ENCODE results near the gene MED9. TPM values are rescaled to one million over a fixed set of nuclear protein-coding genes. Genes with fewer than 3 reads are reported as not detected.

MED9 gene
- polyA plus RNA-seq, 1 of the 3 experiments (the other 2 are of a cell fraction), result 10.1 TPM

DNA sequence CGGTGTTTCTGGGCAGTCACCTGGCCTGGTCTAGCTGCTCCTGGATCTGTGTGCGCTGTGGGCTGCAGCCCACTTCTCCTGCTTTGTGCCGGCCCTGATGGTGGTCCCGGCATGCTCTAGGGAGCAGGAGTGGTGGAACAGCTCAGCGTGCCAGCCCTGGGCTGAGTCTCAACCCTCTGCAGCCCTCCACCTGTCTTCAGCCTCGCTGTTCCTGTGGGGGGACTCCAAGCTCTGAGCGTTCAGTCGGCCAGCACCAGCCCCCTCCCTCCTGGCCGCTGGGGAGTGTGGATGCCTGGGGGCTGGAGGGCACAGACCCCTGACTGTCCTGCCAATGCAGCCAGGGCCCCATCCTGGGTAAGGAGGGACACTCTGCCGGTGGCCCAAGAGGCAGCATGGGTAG, 43.1 kb downstream of the MED9 start:
- no peaks in the 10 kb centered on the region for H3K79me2 ChIP-seq (ENCODE audit: insufficient read depth)
- H3K27me3 ChIP-seq (ENCODE audit: insufficient read depth), result no peaks in the 10 kb centered on the region
- POLR2A ChIA-PET, result no interaction called here
- H3K4me1 ChIP-seq (ENCODE audit: control insufficient read depth in 1 of 2, insufficient read depth in 2 of 2, low read depth in 1 of 2, low read length in 1 of 2), result peaks cover 0 to 34% of the 10 kb centered on the region in 2 experiments; a peak in 1 of 4 replicates
- H3K4me3 ChIP-seq (ENCODE audit: low read depth in 2 of 2, low read length in 1 of 2), result no peak overlapping the region
- 82% methylated on average over 4 of the region's 10 CpGs for WGBS (ENCODE audit: low lambda C conversion rate)
- no peaks in the 10 kb centered on the region for H3K9me2 ChIP-seq
- H2AFZ ChIP-seq (ENCODE audit: low read depth), result no peak overlapping the region
- no peaks in the 10 kb centered on the region for H3K9me3 ChIP-seq
- no peak for DNase-seq
- no peak overlapping the region for H3K27ac ChIP-seq (ENCODE audit: low read depth in 2 of 2, low read length in 1 of 2)
- CTCF ChIA-PET, result interaction anchor here (0.8 to 8.3 kb wide), 3 partner anchors 17 to 122 kb away, joined by 4 to 42 read pairs (median 5); no protein-coding TSS in a partner anchor
- no peak overlapping the region for H3K4me2 ChIP-seq
- H3K36me3 ChIP-seq (replicated peaks in 1 of 2; ENCODE audit: control insufficient read depth in 1 of 2, insufficient read depth in 2 of 2, low read length in 1 of 2), result no peaks in the 10 kb centered on the region
- H3F3A ChIP-seq (replicated peaks; ENCODE audit: insufficient read depth), result no peaks in the 10 kb centered on the region
- TF ChIP-seq TAF1 (IDR thresholded peaks at IDR 0.05; ENCODE audit: borderline replicate concordance, low read depth, low read length), result no peak
- TF ChIP-seq RCOR1 (IDR thresholded peaks at IDR 0.05; ENCODE audit: low read length), result no peak
- no peak for TF ChIP-seq FOSL2 (IDR thresholded peaks at IDR 0.05; ENCODE audit: borderline replicate concordance, low read depth)
- TF ChIP-seq, protein P1, sequence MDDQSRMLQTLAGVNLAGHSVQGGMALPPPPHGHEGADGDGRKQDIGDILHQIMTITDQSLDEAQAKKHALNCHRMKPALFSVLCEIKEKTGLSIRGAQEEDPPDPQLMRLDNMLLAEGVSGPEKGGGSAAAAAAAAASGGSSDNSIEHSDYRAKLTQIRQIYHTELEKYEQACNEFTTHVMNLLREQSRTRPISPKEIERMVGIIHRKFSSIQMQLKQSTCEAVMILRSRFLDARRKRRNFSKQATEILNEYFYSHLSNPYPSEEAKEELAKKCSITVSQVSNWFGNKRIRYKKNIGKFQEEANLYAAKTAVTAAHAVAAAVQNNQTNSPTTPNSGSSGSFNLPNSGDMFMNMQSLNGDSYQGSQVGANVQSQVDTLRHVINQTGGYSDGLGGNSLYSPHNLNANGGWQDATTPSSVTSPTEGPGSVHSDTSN (IDR thresholded peaks at IDR 0.05), result no peak
- no peak for TF ChIP-seq EZH2phosphoT487 (IDR thresholded peaks at IDR 0.05; ENCODE audit: borderline replicate concordance, low read depth)
- no peak for TF ChIP-seq GABPA (IDR thresholded peaks at IDR 0.05; ENCODE audit: low read depth)
- TF ChIP-seq, protein P2, sequence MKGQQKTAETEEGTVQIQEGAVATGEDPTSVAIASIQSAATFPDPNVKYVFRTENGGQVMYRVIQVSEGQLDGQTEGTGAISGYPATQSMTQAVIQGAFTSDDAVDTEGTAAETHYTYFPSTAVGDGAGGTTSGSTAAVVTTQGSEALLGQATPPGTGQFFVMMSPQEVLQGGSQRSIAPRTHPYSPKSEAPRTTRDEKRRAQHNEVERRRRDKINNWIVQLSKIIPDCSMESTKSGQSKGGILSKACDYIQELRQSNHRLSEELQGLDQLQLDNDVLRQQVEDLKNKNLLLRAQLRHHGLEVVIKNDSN (IDR thresholded peaks at IDR 0.05; ENCODE audit: borderline replicate concordance, low read depth), result no peak
- no peak for TF ChIP-seq NFIC (IDR thresholded peaks at IDR 0.05; ENCODE audit: borderline replicate concordance)
- TF ChIP-seq GATA2 (CRISPR knock-in tag; IDR thresholded peaks at IDR 0.05), result no peak
- no peak for TF ChIP-seq FOXJ3 (CRISPR knock-in tag; IDR thresholded peaks at IDR 0.05)
- TF ChIP-seq MXI1 (IDR thresholded peaks at IDR 0.05; ENCODE audit: low read depth, low read length), result no peak
- no peak for TF ChIP-seq NRF1 (IDR thresholded peaks at IDR 0.05; ENCODE audit: low read depth, low read length)
- TF ChIP-seq RXRA (IDR thresholded peaks at IDR 0.05; ENCODE audit: borderline replicate concordance, low read depth), result no peak
- no peak for TF ChIP-seq EP300 (IDR thresholded peaks at IDR 0.05; ENCODE audit: borderline replicate concordance in 1 of 2, low read depth in 1 of 2, low read length in 1 of 2)
- no peak for TF ChIP-seq RAD21 (IDR thresholded peaks at IDR 0.05; ENCODE audit: low read length)
- TF ChIP-seq, protein P3, sequence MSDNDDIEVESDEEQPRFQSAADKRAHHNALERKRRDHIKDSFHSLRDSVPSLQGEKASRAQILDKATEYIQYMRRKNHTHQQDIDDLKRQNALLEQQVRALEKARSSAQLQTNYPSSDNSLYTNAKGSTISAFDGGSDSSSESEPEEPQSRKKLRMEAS (IDR thresholded peaks at IDR 0.05; ENCODE audit: low read depth), result no peak
- TF ChIP-seq POLR2AphosphoS5 (IDR thresholded peaks at IDR 0.05; ENCODE audit: low read depth, low read length), result no peak
- TF ChIP-seq, protein P4, sequence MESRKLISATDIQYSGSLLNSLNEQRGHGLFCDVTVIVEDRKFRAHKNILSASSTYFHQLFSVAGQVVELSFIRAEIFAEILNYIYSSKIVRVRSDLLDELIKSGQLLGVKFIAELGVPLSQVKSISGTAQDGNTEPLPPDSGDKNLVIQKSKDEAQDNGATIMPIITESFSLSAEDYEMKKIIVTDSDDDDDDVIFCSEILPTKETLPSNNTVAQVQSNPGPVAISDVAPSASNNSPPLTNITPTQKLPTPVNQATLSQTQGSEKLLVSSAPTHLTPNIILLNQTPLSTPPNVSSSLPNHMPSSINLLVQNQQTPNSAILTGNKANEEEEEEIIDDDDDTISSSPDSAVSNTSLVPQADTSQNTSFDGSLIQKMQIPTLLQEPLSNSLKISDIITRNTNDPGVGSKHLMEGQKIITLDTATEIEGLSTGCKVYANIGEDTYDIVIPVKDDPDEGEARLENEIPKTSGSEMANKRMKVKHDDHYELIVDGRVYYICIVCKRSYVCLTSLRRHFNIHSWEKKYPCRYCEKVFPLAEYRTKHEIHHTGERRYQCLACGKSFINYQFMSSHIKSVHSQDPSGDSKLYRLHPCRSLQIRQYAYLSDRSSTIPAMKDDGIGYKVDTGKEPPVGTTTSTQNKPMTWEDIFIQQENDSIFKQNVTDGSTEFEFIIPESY (IDR thresholded peaks at IDR 0.05; ENCODE audit: borderline replicate concordance, low read depth), result no peak
- TF ChIP-seq, protein P5, sequence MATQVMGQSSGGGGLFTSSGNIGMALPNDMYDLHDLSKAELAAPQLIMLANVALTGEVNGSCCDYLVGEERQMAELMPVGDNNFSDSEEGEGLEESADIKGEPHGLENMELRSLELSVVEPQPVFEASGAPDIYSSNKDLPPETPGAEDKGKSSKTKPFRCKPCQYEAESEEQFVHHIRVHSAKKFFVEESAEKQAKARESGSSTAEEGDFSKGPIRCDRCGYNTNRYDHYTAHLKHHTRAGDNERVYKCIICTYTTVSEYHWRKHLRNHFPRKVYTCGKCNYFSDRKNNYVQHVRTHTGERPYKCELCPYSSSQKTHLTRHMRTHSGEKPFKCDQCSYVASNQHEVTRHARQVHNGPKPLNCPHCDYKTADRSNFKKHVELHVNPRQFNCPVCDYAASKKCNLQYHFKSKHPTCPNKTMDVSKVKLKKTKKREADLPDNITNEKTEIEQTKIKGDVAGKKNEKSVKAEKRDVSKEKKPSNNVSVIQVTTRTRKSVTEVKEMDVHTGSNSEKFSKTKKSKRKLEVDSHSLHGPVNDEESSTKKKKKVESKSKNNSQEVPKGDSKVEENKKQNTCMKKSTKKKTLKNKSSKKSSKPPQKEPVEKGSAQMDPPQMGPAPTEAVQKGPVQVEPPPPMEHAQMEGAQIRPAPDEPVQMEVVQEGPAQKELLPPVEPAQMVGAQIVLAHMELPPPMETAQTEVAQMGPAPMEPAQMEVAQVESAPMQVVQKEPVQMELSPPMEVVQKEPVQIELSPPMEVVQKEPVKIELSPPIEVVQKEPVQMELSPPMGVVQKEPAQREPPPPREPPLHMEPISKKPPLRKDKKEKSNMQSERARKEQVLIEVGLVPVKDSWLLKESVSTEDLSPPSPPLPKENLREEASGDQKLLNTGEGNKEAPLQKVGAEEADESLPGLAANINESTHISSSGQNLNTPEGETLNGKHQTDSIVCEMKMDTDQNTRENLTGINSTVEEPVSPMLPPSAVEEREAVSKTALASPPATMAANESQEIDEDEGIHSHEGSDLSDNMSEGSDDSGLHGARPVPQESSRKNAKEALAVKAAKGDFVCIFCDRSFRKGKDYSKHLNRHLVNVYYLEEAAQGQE (IDR thresholded peaks at IDR 0.05; ENCODE audit: low read depth, low read length), result no peak
- TF ChIP-seq, protein P6, sequence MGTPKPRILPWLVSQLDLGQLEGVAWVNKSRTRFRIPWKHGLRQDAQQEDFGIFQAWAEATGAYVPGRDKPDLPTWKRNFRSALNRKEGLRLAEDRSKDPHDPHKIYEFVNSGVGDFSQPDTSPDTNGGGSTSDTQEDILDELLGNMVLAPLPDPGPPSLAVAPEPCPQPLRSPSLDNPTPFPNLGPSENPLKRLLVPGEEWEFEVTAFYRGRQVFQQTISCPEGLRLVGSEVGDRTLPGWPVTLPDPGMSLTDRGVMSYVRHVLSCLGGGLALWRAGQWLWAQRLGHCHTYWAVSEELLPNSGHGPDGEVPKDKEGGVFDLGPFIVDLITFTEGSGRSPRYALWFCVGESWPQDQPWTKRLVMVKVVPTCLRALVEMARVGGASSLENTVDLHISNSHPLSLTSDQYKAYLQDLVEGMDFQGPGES (IDR thresholded peaks at IDR 0.05; ENCODE audit: low read depth, low read length), result no peak
- 0 out of 2 replicates have a peak, but pooled peaks cover 3% of the 10 kb centered on the region for H4K20me1 ChIP-seq (ENCODE audit: insufficient read depth)
- H3K9ac ChIP-seq, result no peak overlapping the region
